Cerebellar cortex (tissue), 1 donor: ENCODE data around the gene RNFT2.
A peak's percentile ranks its signal among the peaks of the same experiment; 100 is the strongest.
"Not testable (repeated sequence)": the region's sequence is repeated elsewhere in the genome, so short reads cannot be mapped to it uniquely, and the experiment has no call there.

ENCODE experiments used
- DNase-seq: peaks from one replicate; pipeline ENCODE4 v3.0.0-alpha.2; 2015; ENCODE audit warnings: low spot score

The RNFT2 gene

GRCh38 chr12:116710370-116711150 is 27.6 kb upstream of the RNFT2 start:
- no peak for DNase-seq

DNA sequence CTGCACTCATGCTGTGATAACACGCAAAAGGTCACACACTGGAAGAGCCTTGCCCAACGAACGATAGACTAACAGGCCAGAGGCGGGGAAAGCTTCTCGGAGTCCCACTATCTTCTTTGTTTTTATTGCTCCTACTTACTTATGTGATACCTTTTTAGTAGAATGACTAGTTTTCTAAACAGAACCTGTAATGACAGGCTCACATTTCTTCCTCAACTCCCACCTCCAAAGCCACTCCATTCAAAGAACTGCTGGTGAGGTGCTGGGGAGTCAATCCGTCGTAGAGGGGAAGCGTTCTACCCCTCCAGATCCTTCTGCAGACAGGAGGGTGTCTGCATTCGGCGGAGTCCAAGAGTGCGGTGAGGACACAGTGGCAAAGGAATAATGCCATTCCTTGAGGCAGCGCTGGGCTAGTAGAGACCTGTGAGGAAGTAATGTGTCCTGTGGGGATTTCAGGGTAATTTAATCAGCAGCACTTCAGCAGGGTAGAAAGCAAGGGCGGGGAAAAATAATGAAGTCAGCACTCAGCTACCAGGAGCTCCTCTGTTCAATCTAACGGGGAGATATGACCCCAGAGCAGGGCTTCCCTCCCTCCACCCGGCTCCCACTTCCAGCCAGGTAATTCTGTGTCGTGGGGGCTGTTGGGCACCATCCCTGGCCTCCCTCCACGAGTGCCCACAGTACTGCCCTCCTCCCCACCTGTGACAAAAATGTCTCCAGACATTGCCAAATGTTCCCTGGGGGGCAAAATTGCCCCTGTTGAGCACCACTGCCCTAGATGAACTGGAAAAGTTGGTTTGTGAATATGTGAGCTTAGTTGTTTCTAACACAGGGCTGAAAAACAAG is 25.4 kb upstream of the RNFT2 start:
- DNase-seq: no peak

- no peak for DNase-seq
These were observed 24.6 kb upstream of the RNFT2 start for GRCh38 chr12:116713527-116713926.

- no peak for DNase-seq
These were observed 23.9 kb upstream of the RNFT2 start for GRCh38 chr12:116714175-116714574.

GRCh38 chr12:116717466-116718437 is 20.4 kb upstream of the RNFT2 start:
- peak; percentile 86 for DNase-seq

- DNase-seq: no peak
These were observed 19.3 kb upstream of the RNFT2 start for GRCh38 chr12:116718655-116719454.

DNA sequence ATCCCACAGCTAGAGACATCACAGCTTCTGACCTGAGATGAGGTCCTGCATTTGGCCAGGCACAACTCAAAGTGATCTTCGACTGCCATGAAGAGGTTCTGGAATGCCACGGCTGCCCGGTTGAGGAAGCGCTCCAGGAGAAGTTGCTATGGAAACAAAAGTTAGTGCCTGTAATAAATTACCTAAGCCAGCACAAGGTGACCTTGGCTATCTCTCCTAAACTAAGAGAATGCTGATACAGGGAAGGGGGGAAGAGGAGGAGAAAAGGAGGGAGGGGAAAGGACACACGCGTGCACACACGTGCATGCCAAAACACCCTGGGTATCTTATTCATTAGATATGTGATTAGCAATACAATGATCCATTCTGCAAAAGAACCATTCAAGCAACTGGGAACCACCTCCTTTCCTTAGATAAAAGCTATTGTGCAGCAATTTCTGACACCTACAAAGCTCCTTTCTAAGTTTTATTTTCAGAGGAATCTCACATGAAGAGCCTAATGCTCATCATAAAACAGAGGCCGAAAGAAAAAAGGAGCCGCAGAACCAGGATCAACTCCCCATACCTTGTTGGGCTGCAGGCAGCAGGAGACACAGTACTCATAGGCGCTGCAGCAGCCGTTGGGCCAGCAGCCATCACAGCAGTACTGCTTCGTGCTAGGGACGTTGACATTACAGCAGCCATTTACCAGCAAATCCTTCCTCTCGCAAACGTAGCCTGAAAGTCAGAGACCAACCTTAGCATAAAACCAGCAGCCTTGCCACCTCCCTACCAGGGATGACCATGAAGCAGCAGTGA is 18.2 kb upstream of the RNFT2 start:
- DNase-seq: no peak

DNA sequence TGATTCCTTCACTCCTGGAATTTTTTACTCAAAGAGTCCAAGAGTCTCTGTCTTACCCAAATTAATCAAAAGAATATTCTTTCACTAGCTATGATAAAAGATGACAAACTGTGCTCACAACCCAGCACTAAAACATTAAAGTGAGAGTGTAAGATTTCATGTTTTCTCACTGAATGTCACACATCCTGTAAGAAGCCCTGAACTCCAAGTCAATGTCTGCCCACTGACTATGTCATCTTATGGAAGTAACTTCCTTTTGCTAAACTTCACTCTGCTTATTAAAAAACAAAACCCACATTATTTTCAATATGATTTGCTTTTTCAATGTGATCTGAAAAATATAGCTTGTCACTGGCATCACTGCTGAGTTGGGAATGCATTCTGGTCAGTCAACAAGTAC is 15.9 kb upstream of the RNFT2 start:
- no peak for DNase-seq

DNA sequence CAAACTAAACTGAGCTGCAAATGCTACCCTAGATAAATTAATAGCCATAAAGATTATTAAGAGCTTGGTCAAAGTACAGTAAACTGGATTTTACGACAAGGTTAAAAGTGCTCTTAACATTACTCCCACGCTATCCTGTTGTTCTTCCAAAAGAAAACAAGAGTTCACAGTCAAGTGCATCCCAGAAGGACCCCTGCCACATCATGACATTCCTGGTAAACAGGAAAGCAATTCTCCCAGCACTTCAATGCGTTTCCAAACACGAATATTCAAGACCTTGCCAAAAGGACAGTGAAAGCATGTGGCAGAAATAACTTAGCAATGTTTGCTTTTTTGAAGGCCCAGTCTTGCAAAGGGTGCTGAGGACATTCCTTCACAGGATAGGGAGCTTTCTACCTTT is 11.4 kb upstream of the RNFT2 start:
- no peak for DNase-seq

- no peak for DNase-seq
These were observed 10.9 kb upstream of the RNFT2 start for GRCh38 chr12:116727261-116727660.

DNA sequence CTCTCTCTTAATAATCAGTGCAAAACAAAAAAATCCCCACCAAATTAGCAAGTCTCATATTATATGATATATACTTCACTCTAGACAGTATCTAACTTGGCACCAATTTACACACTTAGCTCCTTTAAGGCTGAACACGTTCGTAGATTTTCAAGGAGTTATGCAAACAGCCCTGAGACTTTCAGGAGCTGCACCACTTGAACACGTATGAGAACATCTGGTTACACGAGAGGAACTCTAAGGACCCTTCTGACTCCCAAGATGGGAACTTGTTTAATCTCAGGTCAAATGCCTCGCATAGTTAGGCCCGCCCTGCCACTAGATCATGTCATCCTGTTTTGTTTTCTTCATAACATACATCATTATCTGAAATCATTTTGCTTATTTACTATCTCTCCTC is 10.2 kb upstream of the RNFT2 start:
- DNase-seq: no peak

GRCh38 chr12:116731801-116732200 is 6.3 kb upstream of the RNFT2 start:
- no peak for DNase-seq

DNA sequence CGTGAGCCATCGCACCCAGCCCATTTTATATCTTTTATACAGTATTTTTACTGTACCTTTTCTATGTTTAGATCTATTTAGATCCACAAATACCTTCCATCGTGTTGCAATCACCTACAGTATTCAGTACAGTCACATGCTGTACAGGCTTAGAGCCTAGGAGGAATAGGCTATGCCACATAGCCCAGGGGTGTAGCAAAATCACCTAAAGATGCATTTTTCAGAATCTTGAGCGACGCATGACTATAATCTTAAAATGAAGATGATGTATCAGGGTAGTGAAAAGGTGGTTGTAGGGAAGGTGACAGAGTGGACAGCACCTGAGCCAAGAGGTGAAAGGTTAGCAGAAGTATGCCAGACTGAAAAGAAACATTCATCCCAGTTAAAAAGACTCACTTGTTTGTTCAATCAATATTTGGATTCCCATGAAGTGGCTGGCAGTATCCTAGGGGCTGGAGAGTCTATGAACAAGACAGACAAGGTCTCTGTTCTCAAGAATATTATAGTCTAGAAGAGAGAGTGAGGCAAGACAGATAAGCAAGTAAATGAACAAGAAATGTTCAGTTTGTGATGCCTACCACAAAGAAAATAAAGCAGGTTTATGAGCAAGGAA is 3.9 kb upstream of the RNFT2 start:
- no peak for DNase-seq

DNA sequence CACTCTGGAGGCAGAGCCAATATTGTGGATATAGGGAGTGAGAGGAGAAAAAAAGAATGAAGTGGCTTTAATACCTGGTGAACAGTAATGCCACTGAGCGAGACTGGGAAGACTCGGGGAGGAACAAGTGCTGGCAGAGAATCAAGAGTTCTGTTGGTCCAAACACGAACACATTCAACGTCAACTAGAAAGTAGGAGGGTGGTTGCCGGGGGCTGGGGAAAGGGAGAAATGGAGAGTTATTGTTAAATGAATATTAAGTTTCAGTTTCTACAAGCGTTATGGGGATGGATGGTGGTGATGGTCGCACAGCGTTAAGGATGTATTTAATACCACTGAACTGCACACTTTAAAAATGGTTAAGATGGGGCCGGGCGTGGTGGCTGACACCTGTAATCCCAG is 3.0 kb upstream of the RNFT2 start:
- no peak for DNase-seq

DNA sequence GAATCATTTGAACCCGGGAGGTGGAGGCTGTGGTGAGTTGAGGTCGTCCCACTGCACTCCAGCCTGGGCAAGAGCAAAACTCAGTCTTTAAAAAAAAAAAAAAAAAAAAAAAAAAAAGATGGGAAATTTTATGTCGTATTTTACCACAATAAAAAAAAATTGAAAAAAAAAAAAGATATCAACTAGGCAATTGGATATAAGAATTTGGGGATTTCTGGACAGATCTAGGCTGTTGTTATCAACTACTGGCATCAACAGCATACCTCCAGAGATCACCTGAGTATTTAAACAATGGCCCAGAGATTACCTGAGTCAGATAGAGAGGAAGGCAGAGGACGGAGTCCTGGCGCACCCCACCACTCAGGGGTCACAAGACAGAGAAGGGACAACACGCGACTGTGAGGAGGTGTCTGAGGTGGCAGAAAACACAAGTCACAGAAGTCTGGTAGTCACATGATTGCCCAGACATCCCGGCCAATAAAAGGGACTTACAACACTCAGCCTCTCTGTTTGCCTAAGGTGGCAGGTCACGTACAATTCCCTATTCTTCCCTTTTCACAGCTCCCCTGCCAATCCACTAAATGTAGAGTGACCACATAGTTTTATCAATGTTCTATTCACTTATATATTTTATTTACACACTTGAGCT is 2.0 kb upstream of the RNFT2 start:
- DNase-seq: no peak

DNA sequence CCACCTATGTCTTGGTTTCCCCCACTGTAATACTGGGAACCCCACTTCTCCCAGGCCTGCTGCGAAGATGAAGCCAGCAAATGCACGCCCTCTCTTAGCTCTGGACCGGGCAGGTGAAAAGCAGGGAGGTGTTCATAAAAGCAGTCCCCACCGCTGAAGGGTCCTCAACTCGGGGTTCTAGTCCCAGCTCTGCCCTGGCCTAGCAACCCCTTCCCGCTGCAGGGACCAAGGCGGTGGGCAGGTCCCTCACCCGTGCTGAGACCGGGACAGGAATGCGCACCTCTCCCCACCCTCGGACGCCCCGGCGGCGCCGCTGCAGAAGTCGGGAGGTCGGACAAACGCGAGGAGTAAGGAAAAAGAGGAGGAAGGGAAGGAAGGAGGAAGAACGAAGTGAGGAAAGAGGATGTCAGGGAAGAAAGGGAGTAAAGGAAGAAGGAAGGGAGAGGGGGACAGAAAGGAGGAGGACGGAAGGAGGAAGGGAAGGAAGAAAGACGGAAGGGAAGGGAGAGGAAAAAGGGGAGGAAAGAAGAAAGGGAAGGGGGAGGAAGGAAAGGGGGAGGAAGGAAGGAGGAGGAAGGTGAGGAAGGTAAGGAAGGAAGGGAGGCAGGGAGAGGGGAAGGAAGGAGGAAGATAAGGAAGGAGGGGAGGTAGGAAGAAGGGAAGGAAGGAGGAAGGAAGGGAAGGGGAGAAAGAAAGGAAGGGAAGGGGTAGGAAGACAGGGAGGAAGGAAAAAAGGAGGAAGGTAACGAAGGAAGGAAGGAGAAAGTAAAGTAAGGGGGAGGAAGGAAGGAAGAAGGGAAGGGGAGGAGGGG is 947 bp upstream of the RNFT2 start:
- no peak for DNase-seq

DNA sequence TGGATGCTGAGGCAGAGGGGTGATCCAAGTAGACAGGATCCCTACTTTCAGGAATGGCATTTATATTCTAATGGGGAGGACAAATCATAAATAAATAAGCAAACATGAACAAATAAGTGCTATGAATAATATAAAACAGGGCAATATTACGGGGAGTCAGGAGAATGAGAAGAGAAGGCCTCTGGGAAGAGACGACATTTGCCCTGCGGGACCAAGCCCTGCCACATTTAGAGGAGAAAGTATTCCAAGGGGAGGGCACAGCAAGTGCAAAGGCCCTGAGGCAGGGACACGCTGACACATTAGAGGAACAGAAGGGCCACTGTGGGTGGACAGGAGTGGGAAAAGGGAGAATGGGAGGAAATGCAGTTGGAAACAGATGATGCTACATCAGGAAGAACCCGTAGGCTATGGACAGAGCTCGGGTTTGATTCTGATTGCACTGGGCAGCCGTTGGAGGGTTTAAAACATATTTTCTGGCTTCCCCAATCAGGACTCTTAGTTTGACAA is 1.3 kb downstream of the RNFT2 start:
- no peak for DNase-seq

DNA sequence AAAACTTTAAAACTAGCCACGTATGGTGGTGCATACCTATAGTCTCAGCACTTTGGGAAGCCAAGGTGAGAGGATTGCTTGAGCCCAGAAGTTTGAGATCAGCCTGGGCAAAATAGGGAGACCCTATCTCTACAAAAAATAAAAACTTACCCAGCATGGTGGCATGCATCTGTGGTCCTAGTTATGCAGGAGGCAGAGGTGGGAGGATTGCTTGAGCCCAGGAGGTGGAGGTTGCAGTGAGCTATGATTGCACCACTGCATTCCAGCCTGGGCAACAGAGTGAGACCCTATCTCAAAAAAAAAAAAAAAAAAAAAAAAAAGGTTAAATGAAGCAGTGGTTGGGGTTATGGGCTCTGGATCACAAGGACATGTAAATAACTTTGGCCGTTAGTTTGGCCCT is 4.7 kb downstream of the RNFT2 start:
- not testable (repeated sequence) for DNase-seq
